OCI-M2 (cell line): ENCODE data around the gene LAIR2.
"Not testable (repeated sequence)": the region's sequence is repeated elsewhere in the genome, so short reads cannot be mapped to it uniquely, and the experiment has no call there.

Experiments
- DNase-seq: peaks from one replicate; lab custom pipeline; 2025; ENCODE audit not compliant: unreplicated experiment; lab: John Stamatoyannopoulos, UW

The LAIR2 gene

GRCh38 chr19:54464044-54464629, 38.5 kb upstream of the LAIR2 start:
- DNase-seq: peak; percentile 93

GRCh38 chr19:54464630-54465425, 37.8 kb upstream of the LAIR2 start:
- peak; percentile 81 for DNase-seq

- DNase-seq: no peak
Observed at GRCh38 chr19:54465426-54466109, 37.1 kb upstream of the LAIR2 start.

- not testable (repeated sequence) for DNase-seq
Observed at GRCh38 chr19:54466110-54466480, 36.5 kb upstream of the LAIR2 start.

- no peak for DNase-seq
Observed at GRCh38 chr19:54469496-54469934, 33.1 kb upstream of the LAIR2 start.

- DNase-seq: no peak
Observed at GRCh38 chr19:54470276-54470887, 32.2 kb upstream of the LAIR2 start.

GRCh38 chr19:54470991-54471782, 31.4 kb upstream of the LAIR2 start:
- DNase-seq: no peak

GRCh38 chr19:54473071-54473891, 29.4 kb upstream of the LAIR2 start, which contains the start of gene CDC42EP5:
Gene CDC42EP5, minus strand, starts transcription at chr19:54473296. Its CDS starts 7,749 bp downstream, at chr19:54465547.
- no peak for DNase-seq

GRCh38 chr19:54473892-54474372, 28.7 kb upstream of the LAIR2 start:
- DNase-seq: no peak

- no peak for DNase-seq
Observed at GRCh38 chr19:54475706-54476105, 26.9 kb upstream of the LAIR2 start.

GRCh38 chr19:54477650-54478049, 25.0 kb upstream of the LAIR2 start:
- DNase-seq: no peak

GRCh38 chr19:54478677-54479266, 23.9 kb upstream of the LAIR2 start:
- DNase-seq: no peak

- DNase-seq: no peak
Observed at GRCh38 chr19:54480051-54480450, 22.6 kb upstream of the LAIR2 start.

GRCh38 chr19:54481326-54481930, 21.2 kb upstream of the LAIR2 start:
- no peak for DNase-seq

GRCh38 chr19:54482889-54483288, 19.7 kb upstream of the LAIR2 start:
- no peak for DNase-seq

- DNase-seq: no peak
Observed at GRCh38 chr19:54484451-54484850, 18.2 kb upstream of the LAIR2 start.

- no peak for DNase-seq
Observed at GRCh38 chr19:54485851-54486250, 16.8 kb upstream of the LAIR2 start.

- no peak for DNase-seq
Observed at GRCh38 chr19:54489341-54489740, 13.3 kb upstream of the LAIR2 start.

GRCh38 chr19:54489766-54490165, 12.9 kb upstream of the LAIR2 start:
- no peak for DNase-seq
